H1 (cell line): Measurements from ENCODE around the gene WEE1. TPM values are rescaled to one million over a fixed set of nuclear protein-coding genes. Genes with fewer than 3 reads are reported as not detected.
A peak's percentile ranks its signal among the peaks of the same experiment; 100 is the strongest.

ENCODE experiments used
- CTCF ChIA-PET: fragments of 300-600 bp; sonication (Branson Sonifier 250); formaldehyde crosslinking; loops from one replicate; lab custom pipeline; 2021; ENCODE audit not compliant: partially characterized antibody; lab: Charles Lee
- POLR2A ChIA-PET: fragments of 300-600 bp; sonication (Branson Sonifier 250); formaldehyde crosslinking; loops from one replicate; lab custom pipeline; 2021; ENCODE audit warnings: inconsistent platforms; ENCODE audit not compliant: partially characterized antibody; lab: Charles Lee
- DNase-seq, 2 experiments: peaks; one replicate each; pipeline versions ENCODE4 v3.0.0 to v3.0.0-alpha.2; 2010 to 2022; ENCODE audit warnings: low spot score in 2 of 2, low read depth in 1 of 2, mixed read lengths in 1 of 2
- FAIRE-seq: peaks from 2 replicates; lab custom pipeline; 2011; peaks lifted over from hg19 to GRCh38; lab: Jason Lieb, UNC
- H2AFZ ChIP-seq: 2 replicates; pipeline ENCODE4 v1.8.1; 2012; ENCODE audit warnings: low read length, inconsistent platforms
- H2AK5ac ChIP-seq: 2 replicates; pipeline ENCODE4 v1.6.1; 2013; ENCODE audit warnings: low read depth, low read length
- H2BK120ac ChIP-seq: replicated peaks from 2 replicates; pipeline ENCODE3; 2013; ENCODE audit warnings: low read depth, low read length, inconsistent platforms
- H2BK12ac ChIP-seq: 2 replicates; pipeline ENCODE4 v1.6.1; 2013; ENCODE audit warnings: low read depth, low read length
- H2BK15ac ChIP-seq: 2 replicates; pipeline ENCODE4 v1.6.1; 2013; ENCODE audit warnings: low read length
- H2BK20ac ChIP-seq: 2 replicates; pipeline ENCODE4 v1.6.1; 2013; ENCODE audit warnings: low read length
- H2BK5ac ChIP-seq: 2 replicates; pipeline ENCODE4 v1.6.1; 2013; ENCODE audit warnings: low read depth, low read length
- H3K14ac ChIP-seq: 2 replicates; pipeline ENCODE4 v1.6.1; 2013; ENCODE audit warnings: inconsistent platforms; ENCODE audit not compliant: insufficient read length
- H3K18ac ChIP-seq: 2 replicates; pipeline ENCODE4 v1.6.1; 2013; ENCODE audit warnings: low read length; ENCODE audit errors: extremely low read depth
- H3K23ac ChIP-seq: 2 replicates; pipeline ENCODE4 v1.6.1; 2013; ENCODE audit warnings: inconsistent platforms; ENCODE audit not compliant: insufficient read length
- H3K23me2 ChIP-seq: 2 replicates; pipeline ENCODE4 v1.6.1; 2013; ENCODE audit warnings: low read depth, low read length
- H3K27ac ChIP-seq: 2 replicates; pipeline ENCODE4 v1.6.1; 2011; ENCODE audit warnings: low read depth, low read length, inconsistent platforms
- H3K27me3 ChIP-seq, 4 experiments: replicated peaks in 1 of 4; 1 replicate in 1 of 4; 2 replicates in 3 of 4; pipeline versions ENCODE4 v1.6.1 to v1.8.1; 2011 to 2013; ENCODE audit warnings: low read length in 3 of 4, mild to moderate bottlenecking in 3 of 4, inconsistent platforms in 2 of 4, mixed read lengths in 2 of 4, moderate library complexity in 1 of 4; ENCODE audit not compliant: control insufficient read depth in 3 of 4, insufficient read depth in 3 of 4; ENCODE audit errors: extremely low read depth in 1 of 4
- H3K36me3 ChIP-seq, 4 experiments: 2 replicates each; pipeline versions ENCODE4 v1.6.1 to v1.8.1; 2011 to 2013; ENCODE audit warnings: mild to moderate bottlenecking in 4 of 4, low read length in 3 of 4, moderate library complexity in 2 of 4, control low read depth in 1 of 4, inconsistent platforms in 1 of 4; ENCODE audit not compliant: insufficient read depth in 4 of 4, control insufficient read depth in 2 of 4
- H3K4ac ChIP-seq: replicated peaks from 2 replicates; pipeline ENCODE3; 2013; ENCODE audit warnings: low read length, low read depth, mixed read lengths, inconsistent platforms; ENCODE audit not compliant: insufficient read length
- H3K4me1 ChIP-seq, 4 experiments: replicated peaks in 1 of 4; 1 replicate in 1 of 4; 2 replicates in 3 of 4; pipeline versions ENCODE4 v1.6.1 to v1.8.1; 2011 to 2013; ENCODE audit warnings: low read length in 3 of 4, inconsistent platforms in 2 of 4, mixed read lengths in 1 of 4; ENCODE audit not compliant: insufficient read depth in 4 of 4, control insufficient read depth in 3 of 4
- H3K4me2 ChIP-seq, 2 experiments: 2 replicates each; pipeline versions ENCODE4 v1.6.1 to v1.8.1; 2011 to 2013; ENCODE audit warnings: low read depth in 2 of 2, low read length in 2 of 2, control low read depth in 1 of 2, inconsistent platforms in 1 of 2, mild to moderate bottlenecking in 1 of 2; ENCODE audit not compliant: insufficient read depth in 1 of 2
- H3K4me3 ChIP-seq, 4 experiments: fragments of 200-600, 300-600 bp in 1 of 4; sonication (generic), shearing (Covaris generic), sonication (Bioruptor Twin) in 1 of 4; 2 replicates each; pipeline versions ENCODE4 v1.5.1 to v1.8.1; 2011 to 2016; ENCODE audit warnings: low read length in 4 of 4, low read depth in 3 of 4, control low read depth in 2 of 4, inconsistent platforms in 2 of 4, mild to moderate bottlenecking in 2 of 4, mixed read lengths in 1 of 4, moderate library complexity in 1 of 4; ENCODE audit not compliant: insufficient read depth in 2 of 4; ENCODE audit errors: extremely low read depth in 1 of 4
- H3K56ac ChIP-seq: replicated peaks from 2 replicates; pipeline ENCODE3; 2013; ENCODE audit warnings: low read depth, mild to moderate bottlenecking, mixed read lengths, low read length, inconsistent platforms; ENCODE audit not compliant: insufficient read length
- H3K79me1 ChIP-seq: 2 replicates; pipeline ENCODE4 v1.6.1; 2013; ENCODE audit warnings: low read depth, low read length, control low read depth
- H3K79me2 ChIP-seq, 2 experiments: 2 replicates each; pipeline versions ENCODE4 v1.6.1 to v1.8.1; 2012 to 2013; ENCODE audit warnings: low read length in 2 of 2, mild to moderate bottlenecking in 2 of 2, inconsistent platforms in 1 of 2; ENCODE audit not compliant: insufficient read depth in 2 of 2, control insufficient read depth in 1 of 2
- H3K9ac ChIP-seq, 4 experiments: replicated peaks in 1 of 4; 1 replicate in 1 of 4; 2 replicates in 3 of 4; pipeline versions ENCODE4 v1.6.1 to v1.8.1; 2011 to 2013; ENCODE audit warnings: low read depth in 3 of 4, low read length in 3 of 4, control low read depth in 2 of 4, mild to moderate bottlenecking in 2 of 4, moderate library complexity in 2 of 4, inconsistent platforms in 1 of 4; ENCODE audit errors: extremely low read depth in 1 of 4
- H3K9me3 ChIP-seq, 2 experiments: 2 replicates each; pipeline versions ENCODE4 v1.6.1 to v1.8.1; 2012 to 2013; ENCODE audit warnings: mild to moderate bottlenecking in 2 of 2, moderate library complexity in 2 of 2, control low read depth in 1 of 2, inconsistent platforms in 1 of 2, low read depth in 1 of 2, low read length in 1 of 2, mixed read lengths in 1 of 2; ENCODE audit not compliant: insufficient read depth in 2 of 2
- H4K20me1 ChIP-seq, 2 experiments: replicated peaks in 1 of 2; 2 replicates each; pipeline versions ENCODE3 to v1.8.1; 2011 to 2013; ENCODE audit warnings: inconsistent platforms in 2 of 2, low read length in 2 of 2, mild to moderate bottlenecking in 1 of 2; ENCODE audit not compliant: insufficient read depth in 2 of 2, control insufficient read depth in 1 of 2
- H4K5ac ChIP-seq: 2 replicates; pipeline ENCODE4 v1.6.1; 2013; ENCODE audit warnings: low read length, low read depth, mixed read lengths, inconsistent platforms; ENCODE audit not compliant: insufficient read length
- H4K8ac ChIP-seq: 2 replicates; pipeline ENCODE4 v1.8.0; 2013; ENCODE audit warnings: mild to moderate bottlenecking, moderate library complexity, low read length, inconsistent platforms; ENCODE audit not compliant: insufficient read depth; ENCODE audit errors: extremely low read depth
- H4K91ac ChIP-seq: replicated peaks from 2 replicates; pipeline ENCODE3; 2013; ENCODE audit warnings: low read length, mixed read lengths, inconsistent platforms; ENCODE audit not compliant: insufficient read length
- BRCA1 ChIP-seq: IDR thresholded peaks from 2 replicates; pipeline ENCODE4 v1.6.1; 2012; ENCODE audit warnings: low read depth, low read length, improper control_type of control experiment
- EP300 ChIP-seq, 2 experiments: IDR thresholded peaks; 1 replicate in 1 of 2; 2 replicates in 1 of 2; pipeline ENCODE4 v1.6.1; 2011 to 2012; ENCODE audit warnings: low read depth in 2 of 2, low read length in 2 of 2, mild to moderate bottlenecking in 2 of 2, borderline replicate concordance in 1 of 2, inconsistent platforms in 1 of 2, moderate library complexity in 1 of 2
- JUN ChIP-seq: IDR thresholded peaks from 2 replicates; pipeline ENCODE4 v1.6.1; 2011; ENCODE audit warnings: low read depth, mild to moderate bottlenecking, improper control_type of control experiment, low read length
- MAX ChIP-seq: IDR thresholded peaks from 2 replicates; pipeline ENCODE4 v1.6.1; 2012; ENCODE audit warnings: inconsistent platforms
- PHF8 ChIP-seq: fragments of 200-600 bp; sonication (generic); conservative IDR thresholded peaks from 2 replicates; pipeline ENCODE4 v1.7.1; 2012; ENCODE audit warnings: low read depth, mild to moderate bottlenecking, inconsistent platforms, low read length, moderate library complexity
- SIN3A ChIP-seq, 2 experiments: IDR thresholded peaks in 1 of 2; conservative IDR thresholded peaks in 1 of 2; 2 replicates each; pipeline ENCODE4 v1.6.1; 2011 to 2012; ENCODE audit warnings: low read length in 2 of 2, improper control_type of control experiment in 1 of 2, low read depth in 1 of 2, mild to moderate bottlenecking in 1 of 2
- YY1 ChIP-seq: IDR thresholded peaks from 2 replicates; pipeline ENCODE4 v1.6.1; 2011; ENCODE audit warnings: low read depth, mild to moderate bottlenecking, low read length
- WGBS, 2 experiments: shearing (Covaris generic) in 1 of 2; methylation state at CpG; one replicate each; pipeline versions ENCODE4 v1.1.6 to v1.1.7; 2013 to 2015; ENCODE audit warnings: low lambda C conversion rate in 2 of 2, mixed read lengths in 2 of 2, inconsistent platforms in 1 of 2, low coverage in 1 of 2, missing lambda C conversion rate in 1 of 2; ENCODE audit not compliant: insufficient replicate concordance in 2 of 2, insufficient coverage in 1 of 2, insufficient read length in 1 of 2; ENCODE audit errors: extremely low coverage in 1 of 2, missing lambda C conversion rate in 1 of 2; 5-methylcytosine and 5-hydroxymethylcytosine counted together
- polyA plus RNA-seq, 7 experiments: library from polyadenylated mRNA; depleted of rRNA in 3 of 7; stranded (reverse) in 5 of 7; unstranded in 2 of 7; fragments of >200 nt in 5 of 7; fragments of 200-250 nt in 2 of 7; gene quantifications; 1 replicate in 5 of 7; 2 replicates in 1 of 7; 4 replicates in 1 of 7; pipeline versions ENCODE4 v1.2.1 to v1.2.3, GENCODE V29; 2011 to 2013; ENCODE audit warnings: missing spikeins in 2 of 7, mixed read lengths in 2 of 7
- total RNA-seq: library from RNA; stranded (reverse); fragmentation: NEBNext Ultra II Directional; extraction: Animal tissue kit (Norgen Biotek cat#: 25700); gene quantifications from 2 replicates; pipeline ENCODE4 v1.2.1, GENCODE V29; 2021

The WEE1 gene
- total and polyA plus RNA-seq, 2 of the 8 experiments (the other 6 are each of a cell fraction or from before 2014, with no cell fraction given), result 40.8 to 120 TPM

- no peak overlapping the region for H2BK120ac ChIP-seq
- FAIRE-seq (no peak), DNase-seq (no peak)
- no peak overlapping the region for H3K14ac ChIP-seq
- H3K79me1 ChIP-seq, result no peaks in the 10 kb centered on the region
- H2AFZ ChIP-seq, result no peak overlapping the region
- H4K91ac ChIP-seq, result peak overlapping the region; percentile 54
- H4K20me1 ChIP-seq, result peaks cover 6 to 12% of the 10 kb centered on the region in 2 experiments
- no peak overlapping the region for H3K4me2 ChIP-seq
- no peak overlapping the region for H3K4ac ChIP-seq
- no peaks in the 10 kb centered on the region for H3K9me3 ChIP-seq
- no peak overlapping the region for H3K27ac ChIP-seq
- no peak overlapping the region for H3K9ac ChIP-seq
- no peak overlapping the region; the same call in 1 of the 2 replicates for H2BK5ac ChIP-seq
- no peak overlapping the region for H3K18ac ChIP-seq
- H3K56ac ChIP-seq, result no peak overlapping the region
- peaks cover 5 to 16% (median 9%) of the 10 kb centered on the region in 4 experiments for H3K4me1 ChIP-seq
- WGBS, 2 experiments, result 92% methylated on average over 8 of the region's 8 CpGs; no CpG with 5 or more reads in 1 of the 2 experiments
- H2BK12ac ChIP-seq, result peak overlapping the region; percentile 27; the same call in 1 of the 2 replicates
- no peak overlapping the region for H4K5ac ChIP-seq
- no peak overlapping the region for H3K4me3 ChIP-seq
- H2BK15ac ChIP-seq, result no peak overlapping the region
- H4K8ac ChIP-seq, result no peak overlapping the region
- no peaks in the 10 kb centered on the region for H3K27me3 ChIP-seq
- ChIA-PET CTCF (interaction anchor here (0.9 to 2.0 kb wide), 3 partner anchors 36 to 65 kb away, joined by 3 to 11 read pairs (median 9); no protein-coding TSS in a partner anchor), POLR2A (interaction anchor here (0.7 to 4.2 kb wide), 6 partner anchors 9 to 111 kb away, joined by 3 to 30 read pairs (median 3); partner anchors contain the start of gene ZNF143)
- H3K23me2 ChIP-seq, result peaks cover 6% of the 10 kb centered on the region
- no peak overlapping the region for H2AK5ac ChIP-seq
- peaks cover 0 to 7% (median 1%) of the 10 kb centered on the region in 4 experiments; a peak in 2 of 8 replicates for H3K36me3 ChIP-seq
- H2BK20ac ChIP-seq, result no peak overlapping the region
- H3K79me2 ChIP-seq, result peaks cover 19 to 25% of the 10 kb centered on the region in 2 experiments
- H3K23ac ChIP-seq, result no peak overlapping the region
- TF ChIP-seq PHF8 (no peak), BRCA1 (no peak), YY1 (no peak), SIN3A (conservative IDR thresholded peaks at IDR 0.05 in 1 of 2, IDR thresholded peaks at IDR 0.05 in 1 of 2; ENCODE audit: low read depth in 1 of 2, low read length in 2 of 2) (no peak), MAX (no peak), JUN (no peak), EP300 (IDR thresholded peaks at IDR 0.05; ENCODE audit: borderline replicate concordance in 1 of 2, low read depth in 2 of 2, low read length in 2 of 2) (no peak)
Measured at GRCh38 chr11:9571071-9571762, 2.3 kb upstream of the WEE1 start.
